ENCODE results near the gene GPS1.

Gene GPS1

GRCh38 chr17:82015311-82015971 lies 36.3 kb upstream of the GPS1 start:
- DNase-seq, result no peak

- DNase-seq, result no peak
These were observed 35.4 kb upstream of the GPS1 start for GRCh38 chr17:82016061-82016874.

GRCh38 chr17:82016875-82017459 lies 34.7 kb upstream of the GPS1 start:
- no peak for DNase-seq

GRCh38 chr17:82017612-82018151 lies 34.0 kb upstream of the GPS1 start:
- no peak for DNase-seq

GRCh38 chr17:82018152-82018988 lies 33.3 kb upstream of the GPS1 start:
- no peak for DNase-seq

- DNase-seq, result no peak
These were observed 32.6 kb upstream of the GPS1 start for GRCh38 chr17:82018989-82019689.

GRCh38 chr17:82019690-82020571 lies 31.8 kb upstream of the GPS1 start:
- DNase-seq, result peak; percentile 53

GRCh38 chr17:82020572-82021106 lies 31.1 kb upstream of the GPS1 start:
- DNase-seq, result no peak

- peak; percentile 55 for DNase-seq
These were observed 30.4 kb upstream of the GPS1 start for GRCh38 chr17:82021107-82021899.

- no peak for DNase-seq
These were observed 29.8 kb upstream of the GPS1 start for GRCh38 chr17:82021900-82022309.

- no peak for DNase-seq
These were observed 29.3 kb upstream of the GPS1 start, which contains the start of gene CENPX for GRCh38 chr17:82022310-82022980. CENPX (minus strand) TSS chr17:82022878; CDS start chr17:82022861, 17 bp downstream.

- peak; percentile 100 for DNase-seq
These were observed 28.7 kb upstream of the GPS1 start, which contains the start of gene LRRC45 for GRCh38 chr17:82022981-82023446. LRRC45 (plus strand) TSS chr17:82023305; CDS start chr17:82023644, 339 bp downstream.

GRCh38 chr17:82023447-82024241 lies 28.1 kb upstream of the GPS1 start:
- no peak for DNase-seq

- no peak for DNase-seq
These were observed 26.8 kb upstream of the GPS1 start for GRCh38 chr17:82024859-82025258.

GRCh38 chr17:82025401-82026107 lies 26.1 kb upstream of the GPS1 start:
- no peak for DNase-seq

GRCh38 chr17:82028246-82028645 lies 23.5 kb upstream of the GPS1 start:
- DNase-seq, result no peak

- no peak for DNase-seq
These were observed 22.7 kb upstream of the GPS1 start for GRCh38 chr17:82028966-82029365.
